ENCODE data around the gene GALNTL6. TPM values are rescaled to one million over a fixed set of nuclear protein-coding genes. Genes with fewer than 3 reads are reported as not detected.

GALNTL6 gene
- total and polyA plus RNA-seq, 9 of the 15 experiments (the other 6 are each of a cell fraction or from before 2014, with no cell fraction given), result 0.18 to 0.50 (median 0.29) TPM

- intact Hi-C loops (cut with micrococcal nuclease), result no loop called here
- WGBS (ENCODE audit: insufficient coverage, low coverage, missing lambda C conversion rate), result 0% methylated on average over 2 of the region's 2 CpGs
- H3K9me3 ChIP-seq (replicated peaks; ENCODE audit: control insufficient read depth, insufficient read depth, low read depth, low read length), result peaks cover 2% of the 10 kb centered on the region; the same call in 1 of the 2 replicates
- H2AFZ ChIP-seq (ENCODE audit: low read depth, low read length), result no peak overlapping the region
- no peak overlapping the region for H3K27ac ChIP-seq (ENCODE audit: extremely low read depth, low read depth, low read length)
- H3K27me3 ChIP-seq (ENCODE audit: control insufficient read depth in 2 of 2, insufficient read depth in 2 of 2, low read length in 2 of 2), result no peaks in the 10 kb centered on the region
- H3K36me3 ChIP-seq (ENCODE audit: control insufficient read depth, insufficient read depth, low read length), result no peaks in the 10 kb centered on the region
- in situ Hi-C loops (cut with MboI), result no loop called here
- H3K9ac ChIP-seq (ENCODE audit: insufficient read depth in 1 of 2, low read depth in 2 of 2, low read length in 2 of 2), result no peak overlapping the region
- FAIRE-seq (no peak), DNase-seq (ENCODE audit: extremely low read depth in 1 of 4, low spot score in 3 of 4) (no peak), ATAC-seq (no peak)
- CTCF ChIA-PET (ENCODE audit: low intra/inter-chr PET ratio), result no interaction called here
- no peaks in the 10 kb centered on the region for H4K20me1 ChIP-seq (replicated peaks; ENCODE audit: control insufficient read depth, insufficient read depth, low read length)
- no TSS peak for BruUV-seq (replicated peaks)
- H3K9me1 ChIP-seq (ENCODE audit: control insufficient read depth, insufficient read depth, low read length), result no peaks in the 10 kb centered on the region
- H3K4me3 ChIP-seq, result no peak overlapping the region
- H3K4me2 ChIP-seq (ENCODE audit: insufficient read depth, low read length), result no peak overlapping the region
- no peaks in the 10 kb centered on the region for H3K79me2 ChIP-seq (ENCODE audit: control insufficient read depth, insufficient read depth, low read length)
- H3K4me1 ChIP-seq (replicated peaks in 1 of 2; ENCODE audit: control insufficient read depth in 2 of 2, insufficient read depth in 2 of 2, low read length in 2 of 2), result no peaks in the 10 kb centered on the region
- TF ChIP-seq BHLHE40 (IDR thresholded peaks at IDR 0.05; ENCODE audit: low read length), result no peak
- no peak for TF ChIP-seq CEBPG (CRISPR knock-in tag; IDR thresholded peaks at IDR 0.05)
- no peak for TF ChIP-seq CEBPG (tag; conservative IDR thresholded peaks at IDR 0.05 in 1 of 2, IDR thresholded peaks at IDR 0.05 in 1 of 2)
- TF ChIP-seq PHF8 (IDR thresholded peaks at IDR 0.05; ENCODE audit: borderline replicate concordance, low read length), result no peak
- TF ChIP-seq NFIX (CRISPR knock-in tag; IDR thresholded peaks at IDR 0.05; ENCODE audit: low read depth), result no peak
- TF ChIP-seq ZNF778 (CRISPR knock-in tag; IDR thresholded peaks at IDR 0.05), result no peak
- POLR2A ChIA-PET, result no interaction called here
These were observed 945.6 kb downstream of the GALNTL6 start for GRCh38 chr4:172758586-172759340.

Data from K562 (cell line).